Measurements from ENCODE around the gene KLHL2.

GRCh38 chr4:165293927-165294649 lies 86.7 kb downstream of the KLHL2 start:
- TF ChIP-seq FOXK2 (conservative IDR thresholded peaks at IDR 0.05 in 1 of 2, IDR thresholded peaks at IDR 0.05 in 1 of 2; ENCODE audit: low read depth in 2 of 2): no peak
- TF ChIP-seq MBD2 (IDR thresholded peaks at IDR 0.05; ENCODE audit: borderline replicate concordance, low read depth): no peak
- TF ChIP-seq NR4A1 (CRISPR knock-in tag; IDR thresholded peaks at IDR 0.05): no peak
- no peak for TF ChIP-seq NR4A1 (tag; IDR thresholded peaks at IDR 0.05)
- no peak for TF ChIP-seq EWSR1 (IDR thresholded peaks at IDR 0.05; ENCODE audit: borderline replicate concordance, low read depth, partially characterized antibody)
- TF ChIP-seq TAF1 (IDR thresholded peaks at IDR 0.05; ENCODE audit: control insufficient read depth, extremely low read depth, insufficient read depth, low read length, severe bottlenecking): no peak
- no peak for TF ChIP-seq TEAD2 (tag; IDR thresholded peaks at IDR 0.05)
- TF ChIP-seq NFIC (IDR thresholded peaks at IDR 0.05): no peak
- no peak for TF ChIP-seq CHD1 (IDR thresholded peaks at IDR 0.05; ENCODE audit: low read length)
- TF ChIP-seq ARID4B (CRISPR knock-in tag; IDR thresholded peaks at IDR 0.05): no peak
- no peak for TF ChIP-seq CTCF (IDR thresholded peaks at IDR 0.05 in 2 of 3, conservative IDR thresholded peaks at IDR 0.05 in 1 of 3; ENCODE audit: insufficient read depth in 2 of 3, low read depth in 1 of 3, low read length in 3 of 3)
- TF ChIP-seq TBP (optimal IDR thresholded peaks at IDR 0.05; ENCODE audit: low read depth, low read length): no peak
